ENCODE results near the gene GPR55.

The GPR55 gene

DNA sequence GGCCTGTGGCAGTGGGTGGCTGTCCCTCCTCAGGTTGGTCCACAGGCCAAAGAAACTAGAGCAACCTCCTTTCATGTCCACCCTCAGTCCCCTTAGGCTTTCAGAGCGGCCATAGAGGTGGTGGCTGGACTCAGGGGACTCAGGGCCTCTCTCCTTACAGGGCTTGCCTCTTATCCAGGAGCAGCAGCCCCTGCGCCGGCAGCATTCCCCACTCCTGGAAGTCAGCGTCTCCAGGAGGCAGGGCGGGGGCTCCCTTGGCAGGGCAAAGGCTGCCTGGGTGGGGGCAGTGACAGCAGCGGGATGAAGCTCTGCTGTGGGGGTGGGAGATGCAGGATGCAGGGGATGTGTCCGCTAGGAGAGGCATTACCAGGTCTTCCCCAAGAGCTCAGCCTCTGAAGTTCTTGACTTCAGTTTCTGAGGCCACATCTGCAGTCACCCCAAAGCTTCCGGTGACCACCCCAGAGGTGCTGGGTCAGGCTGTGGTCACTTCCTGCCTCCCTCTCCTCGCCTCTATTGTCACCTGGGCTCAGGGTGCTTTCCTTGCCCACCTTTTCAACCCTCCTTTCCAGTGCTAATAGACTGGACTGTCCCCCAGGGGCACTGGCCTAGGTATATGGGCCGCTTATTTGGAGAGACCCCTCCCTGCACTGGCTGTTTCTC is 8.6 kb upstream of the GPR55 start:
- in situ Hi-C loops (cut with HindIII; ENCODE audit: low pct_ligation_motif_present, low sequenced_read_pairs): no loop called here
- Histone ChIP-seq H3K27ac (no peak overlapping the region), H3K4me3 (ENCODE audit: low read depth, low read length) (no peak overlapping the region), H3K36me3 (replicated peaks) (no peaks in the 10 kb centered on the region), H3K27me3 (replicated peaks) (no peaks in the 10 kb centered on the region)
- DNase-seq: no peak
- TF ChIP-seq, protein P1, sequence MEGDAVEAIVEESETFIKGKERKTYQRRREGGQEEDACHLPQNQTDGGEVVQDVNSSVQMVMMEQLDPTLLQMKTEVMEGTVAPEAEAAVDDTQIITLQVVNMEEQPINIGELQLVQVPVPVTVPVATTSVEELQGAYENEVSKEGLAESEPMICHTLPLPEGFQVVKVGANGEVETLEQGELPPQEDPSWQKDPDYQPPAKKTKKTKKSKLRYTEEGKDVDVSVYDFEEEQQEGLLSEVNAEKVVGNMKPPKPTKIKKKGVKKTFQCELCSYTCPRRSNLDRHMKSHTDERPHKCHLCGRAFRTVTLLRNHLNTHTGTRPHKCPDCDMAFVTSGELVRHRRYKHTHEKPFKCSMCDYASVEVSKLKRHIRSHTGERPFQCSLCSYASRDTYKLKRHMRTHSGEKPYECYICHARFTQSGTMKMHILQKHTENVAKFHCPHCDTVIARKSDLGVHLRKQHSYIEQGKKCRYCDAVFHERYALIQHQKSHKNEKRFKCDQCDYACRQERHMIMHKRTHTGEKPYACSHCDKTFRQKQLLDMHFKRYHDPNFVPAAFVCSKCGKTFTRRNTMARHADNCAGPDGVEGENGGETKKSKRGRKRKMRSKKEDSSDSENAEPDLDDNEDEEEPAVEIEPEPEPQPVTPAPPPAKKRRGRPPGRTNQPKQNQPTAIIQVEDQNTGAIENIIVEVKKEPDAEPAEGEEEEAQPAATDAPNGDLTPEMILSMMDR (IDR thresholded peaks at IDR 0.05; ENCODE audit: low read depth, low read length, missing control alignments): no peak

DNA sequence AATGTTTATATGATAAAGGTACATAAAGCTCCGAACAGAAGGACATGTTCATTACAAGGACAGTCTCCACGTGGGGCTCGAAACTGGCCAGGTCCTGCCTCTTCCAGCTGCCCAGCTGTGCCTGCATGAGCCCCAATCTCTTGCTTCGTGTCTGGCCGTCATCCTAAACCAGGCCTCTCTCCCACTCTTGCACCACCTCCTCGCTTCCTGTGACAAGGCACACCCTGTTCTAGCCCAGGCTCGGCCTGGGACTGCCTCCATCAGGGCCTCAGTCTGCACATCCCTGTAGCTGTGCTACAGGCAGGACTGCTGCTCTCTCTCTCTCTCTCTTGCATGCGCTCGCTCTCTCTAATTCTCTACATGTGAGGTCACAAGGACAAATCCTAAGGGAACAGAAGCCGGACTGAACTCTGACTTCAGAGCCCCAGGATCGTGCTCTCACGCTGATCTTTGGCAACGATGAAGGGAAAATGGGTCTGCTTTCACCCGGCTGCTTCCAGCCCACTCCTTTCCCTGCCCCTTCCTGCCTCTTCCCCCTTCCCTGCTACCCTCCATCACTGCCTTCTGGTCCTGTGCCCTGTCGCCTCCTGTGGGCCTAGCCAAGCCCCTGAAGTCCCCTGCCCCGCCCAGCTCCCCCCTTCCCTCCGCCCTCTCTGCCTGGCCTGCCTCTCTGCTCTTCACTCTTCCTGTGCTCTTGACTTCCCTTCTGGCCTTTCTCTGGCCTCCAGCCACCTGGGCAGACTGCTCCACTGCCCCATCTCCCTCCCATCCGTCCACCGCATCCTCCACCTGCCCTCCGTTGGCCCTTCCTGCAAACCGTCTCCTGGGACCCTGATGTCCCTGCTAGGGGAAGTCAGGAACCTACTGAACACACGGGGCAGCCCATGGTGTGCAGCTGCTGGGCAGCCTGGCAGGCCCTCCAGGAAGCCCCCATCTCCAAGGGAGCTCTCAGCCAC is 7.8 kb upstream of the GPR55 start:
- TF ChIP-seq, protein P1 (IDR thresholded peaks at IDR 0.05; ENCODE audit: low read depth, low read length, missing control alignments): no peak
- Histone ChIP-seq H3K27ac (no peak overlapping the region), H3K36me3 (replicated peaks) (no peaks in the 10 kb centered on the region), H3K27me3 (replicated peaks) (no peaks in the 10 kb centered on the region), H3K4me3 (ENCODE audit: low read depth, low read length) (no peak overlapping the region)
- in situ Hi-C loops (cut with HindIII; ENCODE audit: low pct_ligation_motif_present, low sequenced_read_pairs): no loop called here
- no peak for DNase-seq

DNA sequence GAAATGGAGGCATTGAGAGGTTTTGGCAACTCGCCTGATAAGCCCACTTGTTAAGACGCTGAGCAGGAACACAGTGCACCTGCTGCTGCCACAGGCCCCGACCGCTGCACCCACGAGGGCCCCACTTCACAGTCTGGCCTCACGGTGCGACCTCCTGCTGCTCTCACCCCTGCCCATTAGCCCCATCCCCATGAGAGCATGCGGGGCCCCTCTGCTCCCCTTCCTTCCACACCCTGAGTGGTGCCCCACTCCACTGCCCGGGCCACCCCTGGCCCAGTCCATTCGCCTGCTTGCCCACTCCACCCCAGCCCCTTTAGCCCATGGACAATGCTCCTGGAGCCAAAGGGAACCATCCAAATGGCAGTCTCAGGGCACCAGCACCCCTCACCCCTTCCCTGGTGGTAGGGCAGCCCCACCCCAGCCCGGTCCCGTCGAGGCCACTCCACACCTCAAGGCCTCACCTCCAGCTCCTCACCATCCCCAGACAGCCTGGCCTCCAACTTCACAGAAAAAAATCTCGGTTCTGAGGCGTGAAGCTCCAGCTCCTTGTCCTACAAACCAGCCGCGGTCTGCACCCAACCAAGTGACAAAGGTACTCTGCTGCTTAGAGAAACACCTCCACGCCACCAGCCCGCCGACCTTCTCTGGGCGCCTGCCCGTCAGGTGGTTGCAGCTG is 6.7 kb upstream of the GPR55 start:
- no peak overlapping the region for H3K27ac ChIP-seq
- no peak for DNase-seq
- H3K27me3 ChIP-seq (replicated peaks): no peaks in the 10 kb centered on the region
- no peaks in the 10 kb centered on the region for H3K36me3 ChIP-seq (replicated peaks)
- no peak overlapping the region for H3K4me3 ChIP-seq (ENCODE audit: low read depth, low read length)
- in situ Hi-C loops (cut with HindIII; ENCODE audit: low pct_ligation_motif_present, low sequenced_read_pairs): no loop called here
- TF ChIP-seq, protein P1 (IDR thresholded peaks at IDR 0.05; ENCODE audit: low read depth, low read length, missing control alignments): no peak

DNA sequence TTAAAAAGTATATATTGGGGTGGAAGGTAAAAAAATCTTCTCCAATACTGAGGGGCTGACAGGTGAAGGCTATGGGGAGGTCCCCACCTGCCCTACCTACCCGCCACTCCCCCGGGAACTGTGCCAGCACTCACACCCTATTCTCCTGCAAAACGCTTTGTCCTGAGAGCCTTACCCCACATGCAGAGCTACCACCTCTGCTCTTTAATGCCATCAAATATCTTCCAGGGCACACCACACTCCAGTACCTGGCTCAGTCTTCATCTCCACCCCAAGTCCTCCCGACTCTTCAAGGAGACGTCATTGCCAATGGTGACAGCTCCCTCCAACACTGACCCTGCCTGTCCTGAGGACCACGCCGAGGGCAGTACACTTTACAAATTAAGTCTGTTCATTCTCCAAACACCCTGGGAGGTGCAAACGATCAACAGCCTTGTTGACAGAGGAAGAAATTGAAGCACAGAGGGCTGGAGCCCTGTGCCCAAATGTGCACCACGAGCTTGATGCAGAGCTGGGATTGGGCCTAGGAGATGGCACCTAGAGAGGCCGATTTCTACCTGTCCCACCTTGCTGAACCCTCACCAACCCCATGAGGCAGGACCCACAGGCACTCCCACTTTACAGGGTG is 6.0 kb upstream of the GPR55 start:
- Histone ChIP-seq H3K36me3 (replicated peaks) (no peaks in the 10 kb centered on the region), H3K27me3 (replicated peaks) (no peaks in the 10 kb centered on the region), H3K27ac (no peak overlapping the region), H3K4me3 (ENCODE audit: low read depth, low read length) (no peak overlapping the region)
- TF ChIP-seq, protein P1 (IDR thresholded peaks at IDR 0.05; ENCODE audit: low read depth, low read length, missing control alignments): no peak
- DNase-seq: no peak
- in situ Hi-C loops (cut with HindIII; ENCODE audit: low pct_ligation_motif_present, low sequenced_read_pairs): no loop called here

DNA sequence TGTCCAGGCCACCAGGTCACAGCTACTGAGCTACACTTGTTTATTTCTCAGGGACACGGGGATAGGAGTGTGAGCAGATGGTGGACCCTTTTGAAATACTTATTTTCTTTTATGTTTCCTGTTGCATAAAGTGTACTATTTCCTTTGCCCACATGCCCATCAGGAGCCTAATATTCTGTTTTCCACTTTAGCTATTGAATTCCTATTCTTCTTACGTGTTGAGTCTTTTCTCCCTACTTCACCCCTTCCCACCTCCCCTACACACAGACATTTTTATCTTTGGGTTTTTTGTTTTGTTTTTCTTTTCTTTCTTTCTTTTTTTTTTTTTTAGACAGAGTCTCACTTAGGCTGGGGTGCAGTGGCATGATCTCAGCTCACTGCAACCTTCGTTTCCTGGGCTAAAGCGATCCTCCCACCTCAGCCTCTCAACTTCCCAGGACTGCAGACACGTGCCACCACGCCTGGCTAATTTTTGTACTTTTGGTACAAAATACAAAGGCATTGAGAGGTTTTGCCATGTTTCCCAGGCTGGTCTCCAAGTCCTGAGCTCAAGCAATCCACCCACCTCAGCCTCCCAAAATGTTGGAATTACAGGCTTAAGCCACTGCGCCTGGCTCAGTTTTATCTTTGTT is 5.2 kb upstream of the GPR55 start:
- in situ Hi-C loops (cut with HindIII; ENCODE audit: low pct_ligation_motif_present, low sequenced_read_pairs): no loop called here
- Histone ChIP-seq H3K27ac (no peak overlapping the region), H3K36me3 (replicated peaks) (no peaks in the 10 kb centered on the region), H3K27me3 (replicated peaks) (no peaks in the 10 kb centered on the region), H3K4me3 (ENCODE audit: low read depth, low read length) (no peak overlapping the region)
- no peak for DNase-seq
- TF ChIP-seq, protein P1 (IDR thresholded peaks at IDR 0.05; ENCODE audit: low read depth, low read length, missing control alignments): no peak

All from brain microvascular endothelial cell (primary cell).